ENCODE measurements around the gene BBS2. TPM values are rescaled to one million over a fixed set of nuclear protein-coding genes. Genes with fewer than 3 reads are reported as not detected.
A peak's percentile ranks its signal among the peaks of the same experiment; 100 is the strongest.

BBS2 gene
- total and polyA plus RNA-seq, 2 of the 13 experiments (the other 11 are each of a cell fraction or from before 2014, with no cell fraction given): 59.7 to 68.3 TPM

- TF ChIP-seq, protein P1, sequence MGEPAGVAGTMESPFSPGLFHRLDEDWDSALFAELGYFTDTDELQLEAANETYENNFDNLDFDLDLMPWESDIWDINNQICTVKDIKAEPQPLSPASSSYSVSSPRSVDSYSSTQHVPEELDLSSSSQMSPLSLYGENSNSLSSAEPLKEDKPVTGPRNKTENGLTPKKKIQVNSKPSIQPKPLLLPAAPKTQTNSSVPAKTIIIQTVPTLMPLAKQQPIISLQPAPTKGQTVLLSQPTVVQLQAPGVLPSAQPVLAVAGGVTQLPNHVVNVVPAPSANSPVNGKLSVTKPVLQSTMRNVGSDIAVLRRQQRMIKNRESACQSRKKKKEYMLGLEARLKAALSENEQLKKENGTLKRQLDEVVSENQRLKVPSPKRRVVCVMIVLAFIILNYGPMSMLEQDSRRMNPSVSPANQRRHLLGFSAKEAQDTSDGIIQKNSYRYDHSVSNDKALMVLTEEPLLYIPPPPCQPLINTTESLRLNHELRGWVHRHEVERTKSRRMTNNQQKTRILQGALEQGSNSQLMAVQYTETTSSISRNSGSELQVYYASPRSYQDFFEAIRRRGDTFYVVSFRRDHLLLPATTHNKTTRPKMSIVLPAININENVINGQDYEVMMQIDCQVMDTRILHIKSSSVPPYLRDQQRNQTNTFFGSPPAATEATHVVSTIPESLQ (CRISPR knock-in tag; conservative IDR thresholded peaks at IDR 0.05): no peak
- TF ChIP-seq ZNF232 (CRISPR knock-in tag; IDR thresholded peaks at IDR 0.05; ENCODE audit: borderline replicate concordance) (peak; percentile 19; the same call in 1 of the 2 replicates), CC2D1A (CRISPR knock-in tag; IDR thresholded peaks at IDR 0.05) (no peak), NFKB2 (CRISPR knock-in tag; IDR thresholded peaks at IDR 0.05; ENCODE audit: borderline replicate concordance) (no peak), NFRKB (IDR thresholded peaks at IDR 0.05) (no peak), DPF2 (CRISPR knock-in tag; IDR thresholded peaks at IDR 0.05; ENCODE audit: borderline replicate concordance, low read depth) (peak; percentile 92), ZNF570 (CRISPR knock-in tag; IDR thresholded peaks at IDR 0.05; ENCODE audit: borderline replicate concordance) (no peak), ZNF230 (CRISPR knock-in tag; IDR thresholded peaks at IDR 0.05) (no peak), ZNF883 (CRISPR knock-in tag; IDR thresholded peaks at IDR 0.05; ENCODE audit: not compliant biosample characterization) (no peak), FOSL1 (CRISPR knock-in tag; IDR thresholded peaks at IDR 0.05; ENCODE audit: borderline replicate concordance) (no peak), KAT2B (IDR thresholded peaks at IDR 0.05; ENCODE audit: borderline replicate concordance, low read depth, low read length) (no peak), MTF2 (CRISPR knock-in tag; IDR thresholded peaks at IDR 0.05; ENCODE audit: borderline replicate concordance) (no peak), TBP (CRISPR knock-in tag; IDR thresholded peaks at IDR 0.05) (no peak), ELF1 (CRISPR knock-in tag; IDR thresholded peaks at IDR 0.05) (peak; percentile 73), ZNF124 (CRISPR knock-in tag; IDR thresholded peaks at IDR 0.05) (no peak; the same call in 1 of the 2 replicates), FOXA3 (CRISPR knock-in tag; IDR thresholded peaks at IDR 0.05) (peak; percentile 79), AGO1 (IDR thresholded peaks at IDR 0.05; ENCODE audit: low read depth, low read length, poor library complexity, severe bottlenecking) (no peak), SIN3A (IDR thresholded peaks at IDR 0.05; ENCODE audit: borderline replicate concordance, low read depth, low read length) (no peak), ZNF724P (CRISPR knock-in tag; IDR thresholded peaks at IDR 0.05; ENCODE audit: borderline replicate concordance) (no peak), BRCA1 (CRISPR knock-in tag; IDR thresholded peaks at IDR 0.05) (0 out of 2 replicates have a peak, but pooled peaks have one; percentile 53), WIZ (CRISPR knock-in tag; IDR thresholded peaks at IDR 0.05) (peak; percentile 38; the same call in 1 of the 2 replicates), KMT2B (CRISPR knock-in tag; IDR thresholded peaks at IDR 0.05) (no peak), MXI1 (IDR thresholded peaks at IDR 0.05; ENCODE audit: borderline replicate concordance, low read depth, low read length) (no peak), ZIK1 (CRISPR knock-in tag; IDR thresholded peaks at IDR 0.05; ENCODE audit: borderline replicate concordance, low read depth) (no peak), MLX (CRISPR knock-in tag; IDR thresholded peaks at IDR 0.05) (peak; percentile 56; the same call in 1 of the 2 replicates), ZNF790 (CRISPR knock-in tag; IDR thresholded peaks at IDR 0.05; ENCODE audit: borderline replicate concordance) (no peak), YY1 (IDR thresholded peaks at IDR 0.05; ENCODE audit: insufficient read depth, insufficient replicate concordance, low read depth, low read length) (no peak), FOXO1 (CRISPR knock-in tag; IDR thresholded peaks at IDR 0.05) (peak; percentile 88; the same call in 1 of the 2 replicates)
- TF ChIP-seq, protein P2, sequence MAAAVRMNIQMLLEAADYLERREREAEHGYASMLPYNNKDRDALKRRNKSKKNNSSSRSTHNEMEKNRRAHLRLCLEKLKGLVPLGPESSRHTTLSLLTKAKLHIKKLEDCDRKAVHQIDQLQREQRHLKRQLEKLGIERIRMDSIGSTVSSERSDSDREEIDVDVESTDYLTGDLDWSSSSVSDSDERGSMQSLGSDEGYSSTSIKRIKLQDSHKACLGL (CRISPR knock-in tag; IDR thresholded peaks at IDR 0.05): no peak
Observed at GRCh38 chr16:56551796-56552738, 32.2 kb upstream of the BBS2 start (continued).

Measured in HepG2 (cell line).